ENCODE results near the gene GSTCD. TPM values are rescaled to one million over a fixed set of nuclear protein-coding genes. Genes with fewer than 3 reads are reported as not detected.

GSTCD gene
- total and polyA plus RNA-seq, 9 of the 15 experiments (the other 6 are each of a cell fraction or from before 2014, with no cell fraction given), result 4.5 to 36.3 (median 16.0) TPM

GRCh38 chr4:105708181-105709080 lies at the start of gene GSTCD, which contains the start of gene INTS12 (continued):
- TF ChIP-seq ZNF586 (CRISPR knock-in tag; conservative IDR thresholded peaks at IDR 0.05) (no peak), MEF2D (tag; conservative IDR thresholded peaks at IDR 0.05; ENCODE audit: low read depth) (peak; percentile 22; the same call in 1 of the 2 replicates), NFATC3 (IDR thresholded peaks at IDR 0.05) (peak; percentile 75; the same call in 1 of the 2 replicates), E2F8 (IDR thresholded peaks at IDR 0.05; ENCODE audit: low read depth, partially characterized antibody) (peak; percentile 90), PHF8 (IDR thresholded peaks at IDR 0.05; ENCODE audit: borderline replicate concordance, low read length) (peak; percentile 97), SRSF9 (IDR thresholded peaks at IDR 0.05; ENCODE audit: borderline replicate concordance, low read depth, low read length) (no peak), NONO (IDR thresholded peaks at IDR 0.05; ENCODE audit: low read depth in 2 of 2, low read length in 1 of 2) (peak in 1 of 2 experiments; percentile 80; a peak in 1 of 4 replicates), ESRRA (IDR thresholded peaks at IDR 0.05; ENCODE audit: borderline replicate concordance, low read depth) (peak; percentile 63; the same call in 1 of the 2 replicates), ZKSCAN3 (CRISPR knock-in tag; IDR thresholded peaks at IDR 0.05) (no peak), RBM39 (optimal IDR thresholded peaks at IDR 0.05; ENCODE audit: low read depth, low read length) (no peak), ZNF24 (IDR thresholded peaks at IDR 0.05) (peak; percentile 84), MAZ (CRISPR knock-in tag; conservative IDR thresholded peaks at IDR 0.05 in 1 of 2, IDR thresholded peaks at IDR 0.05 in 1 of 2) (peak; percentile 81 to 98), BCOR (IDR thresholded peaks at IDR 0.05) (no peak; the same call in 1 of the 2 replicates), ZBTB17 (CRISPR knock-in tag; IDR thresholded peaks at IDR 0.05) (no peak), CTBP1 (IDR thresholded peaks at IDR 0.05; ENCODE audit: borderline replicate concordance) (peak; percentile 84), DMBX1 (CRISPR knock-in tag; IDR thresholded peaks at IDR 0.05; ENCODE audit: borderline replicate concordance) (no peak), CBX3 (IDR thresholded peaks at IDR 0.05; ENCODE audit: borderline replicate concordance in 1 of 2, low read length in 2 of 2) (peak in 1 of 2 experiments; percentile 97; a peak in 2 of 3 replicates), CBFA2T3 (IDR thresholded peaks at IDR 0.05) (no peak), HNRNPH1 (optimal IDR thresholded peaks at IDR 0.05; ENCODE audit: low read depth, low read length) (no peak), ZNF436 (CRISPR knock-in tag; IDR thresholded peaks at IDR 0.05) (no peak), MCM7 (IDR thresholded peaks at IDR 0.05) (no peak), HMGN3 (IDR thresholded peaks at IDR 0.05; ENCODE audit: borderline replicate concordance, extremely low read depth, insufficient read length, low read depth, low read length) (peak; percentile 29), HNRNPL (IDR thresholded peaks at IDR 0.05; ENCODE audit: low read depth, low read length) (no peak), STAG1 (CRISPR knock-in tag; IDR thresholded peaks at IDR 0.05; ENCODE audit: borderline replicate concordance) (no peak), ZBED1 (IDR thresholded peaks at IDR 0.05) (peak; percentile 89), ILK (tag; IDR thresholded peaks at IDR 0.05; ENCODE audit: borderline replicate concordance, low read depth) (no peak), ATF4 (CRISPR knock-in tag; IDR thresholded peaks at IDR 0.05) (peak; percentile 57; the same call in 1 of the 2 replicates)
